ENCODE results near the gene KLC4. TPM values are rescaled to one million over a fixed set of nuclear protein-coding genes. Genes with fewer than 3 reads are reported as not detected.
"Not testable (repeated sequence)": the region's sequence is repeated elsewhere in the genome, so short reads cannot be mapped to it uniquely, and the experiment has no call there.

KLC4 gene
- total RNA-seq, 1 donor from 2014 or later: 73.8 TPM

- no peak for DNase-seq (ENCODE audit: low spot score, unreplicated experiment)
- Mint-ChIP-seq H3K4me3 (ENCODE audit: low read depth) (no peak overlapping the region), H3K36me3 (ENCODE audit: insufficient read depth) (peaks cover 19% of the 10 kb centered on the region)
These were observed 22.2 kb upstream of the KLC4 start for GRCh38 chr6:43037197-43037596.

GRCh38 chr6:43037706-43038105 is 21.7 kb upstream of the KLC4 start:
- H3K36me3 Mint-ChIP-seq (ENCODE audit: insufficient read depth): peaks cover 21% of the 10 kb centered on the region
- H3K4me3 Mint-ChIP-seq (ENCODE audit: low read depth): no peak overlapping the region

More at GRCh38 chr6:43037197-43037596, 22.2 kb upstream of the KLC4 start:
- H3K4me1 Mint-ChIP-seq (ENCODE audit: low read depth): no peaks in the 10 kb centered on the region
- H3K27ac Mint-ChIP-seq: no peak overlapping the region
- H3K9me3 Mint-ChIP-seq (ENCODE audit: low read depth): no peaks in the 10 kb centered on the region
- TF ChIP-seq, protein P1, sequence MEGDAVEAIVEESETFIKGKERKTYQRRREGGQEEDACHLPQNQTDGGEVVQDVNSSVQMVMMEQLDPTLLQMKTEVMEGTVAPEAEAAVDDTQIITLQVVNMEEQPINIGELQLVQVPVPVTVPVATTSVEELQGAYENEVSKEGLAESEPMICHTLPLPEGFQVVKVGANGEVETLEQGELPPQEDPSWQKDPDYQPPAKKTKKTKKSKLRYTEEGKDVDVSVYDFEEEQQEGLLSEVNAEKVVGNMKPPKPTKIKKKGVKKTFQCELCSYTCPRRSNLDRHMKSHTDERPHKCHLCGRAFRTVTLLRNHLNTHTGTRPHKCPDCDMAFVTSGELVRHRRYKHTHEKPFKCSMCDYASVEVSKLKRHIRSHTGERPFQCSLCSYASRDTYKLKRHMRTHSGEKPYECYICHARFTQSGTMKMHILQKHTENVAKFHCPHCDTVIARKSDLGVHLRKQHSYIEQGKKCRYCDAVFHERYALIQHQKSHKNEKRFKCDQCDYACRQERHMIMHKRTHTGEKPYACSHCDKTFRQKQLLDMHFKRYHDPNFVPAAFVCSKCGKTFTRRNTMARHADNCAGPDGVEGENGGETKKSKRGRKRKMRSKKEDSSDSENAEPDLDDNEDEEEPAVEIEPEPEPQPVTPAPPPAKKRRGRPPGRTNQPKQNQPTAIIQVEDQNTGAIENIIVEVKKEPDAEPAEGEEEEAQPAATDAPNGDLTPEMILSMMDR (IDR thresholded peaks at IDR 0.05; ENCODE audit: unreplicated experiment): no peak
- no peaks in the 10 kb centered on the region for H3K27me3 Mint-ChIP-seq

DNA sequence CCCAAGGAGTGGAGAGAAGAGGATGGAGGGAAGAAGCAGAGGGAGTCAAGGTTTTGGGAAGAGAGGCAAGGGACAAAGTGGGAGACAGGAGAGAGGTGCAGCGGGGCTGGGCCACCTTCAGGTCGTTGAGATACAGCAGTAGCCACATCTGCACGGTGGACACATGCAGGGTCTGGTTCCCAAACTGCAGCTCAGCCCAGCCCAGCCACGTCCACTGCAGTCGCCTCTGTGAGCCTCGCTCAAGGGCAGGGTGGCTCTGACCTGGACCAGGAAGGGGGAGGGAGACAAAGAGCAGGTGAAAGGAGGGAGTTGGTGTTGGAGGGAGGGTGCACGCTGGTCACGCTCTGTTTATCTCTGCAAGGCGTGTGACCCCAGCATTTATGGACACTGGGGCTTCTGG is 20.7 kb upstream of the KLC4 start:
- DNase-seq (ENCODE audit: low spot score, unreplicated experiment): no peak
- TF ChIP-seq, protein P1 (IDR thresholded peaks at IDR 0.05; ENCODE audit: unreplicated experiment): no peak
- Mint-ChIP-seq H3K27me3 (no peaks in the 10 kb centered on the region), H3K4me3 (ENCODE audit: low read depth) (no peak overlapping the region), H3K27ac (no peak overlapping the region), H3K36me3 (ENCODE audit: insufficient read depth) (peaks cover 22% of the 10 kb centered on the region), H3K4me1 (ENCODE audit: low read depth) (no peaks in the 10 kb centered on the region), H3K9me3 (ENCODE audit: low read depth) (no peaks in the 10 kb centered on the region)

More at GRCh38 chr6:43037706-43038105, 21.7 kb upstream of the KLC4 start:
- Mint-ChIP-seq H3K27ac (no peak overlapping the region), H3K4me1 (ENCODE audit: low read depth) (no peaks in the 10 kb centered on the region), H3K9me3 (ENCODE audit: low read depth) (no peaks in the 10 kb centered on the region), H3K27me3 (no peaks in the 10 kb centered on the region)
- DNase-seq (ENCODE audit: low spot score, unreplicated experiment): no peak
- TF ChIP-seq, protein P1 (IDR thresholded peaks at IDR 0.05; ENCODE audit: unreplicated experiment): no peak

DNA sequence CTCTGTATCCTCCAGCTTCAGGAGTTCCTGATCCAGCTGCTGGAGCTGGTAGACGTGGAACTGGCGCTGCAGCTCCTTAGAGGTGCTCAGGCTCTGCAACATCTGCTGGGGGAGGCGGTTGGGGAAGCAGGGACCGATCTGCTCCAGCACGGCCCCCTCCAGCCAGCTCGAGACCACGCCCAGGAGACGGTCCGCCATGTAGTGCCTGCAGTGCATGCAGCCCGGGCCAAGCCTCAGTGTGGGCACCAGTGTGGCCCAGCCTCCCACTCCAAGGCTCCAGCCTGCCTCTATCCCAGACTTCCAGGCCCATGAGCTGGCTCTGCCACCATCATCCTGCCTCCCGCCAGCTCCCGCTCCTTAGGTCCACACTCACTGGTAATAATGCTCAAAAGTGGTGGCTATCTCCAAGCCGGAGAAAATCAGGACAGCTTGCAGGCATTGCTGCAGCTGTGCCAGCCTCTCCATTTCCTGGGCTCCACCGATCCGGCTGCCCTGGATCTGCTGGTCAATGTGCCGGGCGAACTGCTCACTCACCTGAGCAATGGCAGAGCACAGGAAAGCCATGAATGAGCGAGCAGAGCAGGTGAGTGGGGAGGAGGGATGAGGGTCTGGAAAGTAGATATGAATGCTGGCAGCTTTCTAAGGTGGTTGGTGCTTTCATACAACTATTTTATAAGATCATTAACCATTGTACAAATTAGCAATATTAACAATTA is 18.7 kb upstream of the KLC4 start:
- H3K36me3 Mint-ChIP-seq (ENCODE audit: insufficient read depth): peaks cover 22% of the 10 kb centered on the region
- no peaks in the 10 kb centered on the region for H3K9me3 Mint-ChIP-seq (ENCODE audit: low read depth)
- H3K4me3 Mint-ChIP-seq (ENCODE audit: low read depth): no peak overlapping the region
- DNase-seq (ENCODE audit: low spot score, unreplicated experiment): no peak
- no peak overlapping the region for H3K27ac Mint-ChIP-seq
- no peaks in the 10 kb centered on the region for H3K27me3 Mint-ChIP-seq
- H3K4me1 Mint-ChIP-seq (ENCODE audit: low read depth): no peaks in the 10 kb centered on the region
- TF ChIP-seq, protein P1 (IDR thresholded peaks at IDR 0.05; ENCODE audit: unreplicated experiment): no peak

DNA sequence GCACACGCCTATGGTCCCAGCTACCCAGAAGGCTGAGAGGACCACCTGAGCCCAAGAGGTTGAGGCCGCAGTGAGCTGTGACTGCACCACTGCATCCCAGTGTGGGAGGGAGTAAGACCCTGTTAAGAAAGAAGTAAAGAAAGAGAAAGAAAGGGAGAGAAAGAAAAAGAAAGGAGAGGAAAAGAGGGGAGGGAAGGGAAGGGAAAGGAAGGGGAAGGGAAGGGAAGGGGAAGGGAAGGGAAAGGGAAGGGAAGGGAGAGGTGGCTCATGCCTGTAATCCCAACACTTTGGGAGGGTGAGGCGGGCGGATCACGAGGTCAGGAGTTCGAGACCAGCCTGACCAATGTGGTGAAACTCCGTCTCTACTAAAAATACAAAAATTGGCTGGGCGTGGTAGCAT is 18.0 kb upstream of the KLC4 start:
- not testable (repeated sequence) for H3K27ac Mint-ChIP-seq; H3K4me1 Mint-ChIP-seq (ENCODE audit: low read depth); H3K9me3 Mint-ChIP-seq (ENCODE audit: low read depth); DNase-seq (ENCODE audit: low spot score, unreplicated experiment); H3K27me3 Mint-ChIP-seq; H3K4me3 Mint-ChIP-seq (ENCODE audit: low read depth)
- peaks cover 26% of the 10 kb centered on the region for H3K36me3 Mint-ChIP-seq (ENCODE audit: insufficient read depth)

- Mint-ChIP-seq H3K9me3 (ENCODE audit: low read depth) (no peaks in the 10 kb centered on the region), H3K4me1 (ENCODE audit: low read depth) (no peaks in the 10 kb centered on the region), H3K27me3 (no peaks in the 10 kb centered on the region), H3K36me3 (ENCODE audit: insufficient read depth) (peaks cover 25% of the 10 kb centered on the region), H3K4me3 (ENCODE audit: low read depth) (no peak overlapping the region), H3K27ac (no peak overlapping the region)
- DNase-seq (ENCODE audit: low spot score, unreplicated experiment): no peak
- TF ChIP-seq, protein P1 (IDR thresholded peaks at IDR 0.05; ENCODE audit: unreplicated experiment): no peak
These were observed 16.1 kb upstream of the KLC4 start for GRCh38 chr6:43043310-43043709.
